ENCODE data around the gene SPACA4.

GRCh38 chr19:48569814-48570213 is 36.7 kb upstream of the SPACA4 start:
- TF ChIP-seq CTCF (IDR thresholded peaks at IDR 0.05) (no peak), POLR2A (IDR thresholded peaks at IDR 0.05) (no peak)

Data from body of pancreas (tissue), 4 donors.